Right ventricle myocardium superior (tissue), 1 donor: ENCODE data around the gene NDUFAF3. TPM values are rescaled to one million over a fixed set of nuclear protein-coding genes. Genes with fewer than 3 reads are reported as not detected.
A peak's percentile ranks its signal among the peaks of the same experiment; 100 is the strongest.
"Not testable (repeated sequence)": the region's sequence is repeated elsewhere in the genome, so short reads cannot be mapped to it uniquely, and the experiment has no call there.

Source experiments
- ATAC-seq: fragments of 200-7000 bp; cut with Tn5 transposase; one replicate; pipeline ENCODE4 v1.9.1; 2020; ENCODE audit warnings: mild to moderate bottlenecking; ENCODE audit not compliant: poor library complexity
- DNase-seq: peaks from one replicate; pipeline ENCODE4 v3.0.0-alpha.2; 2020
- intact Hi-C: fragments of 100-400 bp; cut with DNase I; formaldehyde crosslinking; loops from one replicate; pipeline ENCODE4 v1.11.2; 2022
- total RNA-seq: library from RNA; stranded (reverse); fragmentation: NEBNext Ultra II Directional; extraction: Animal tissue kit (Norgen Biotek cat#: 25700); gene quantifications from one replicate; pipeline ENCODE4 v1.2.1, GENCODE V29; 2021
- donor health status: DM: no; HTN: yes; CAD: no; lungs with severe emphysema.

The NDUFAF3 gene
- total RNA-seq, 1 donor from 2014 or later, result 165 TPM

GRCh38 chr3:48997102-48997635 is 24.8 kb upstream of the NDUFAF3 start:
- intact Hi-C loops, result loop anchor here (10.0 kb wide), 1 partner anchor 448 kb away; no protein-coding TSS in a partner anchor
- no peak for ATAC-seq
- no peak for DNase-seq

- ATAC-seq (no peak), DNase-seq (no peak)
- intact Hi-C loops, result loop anchor here (10.0 kb wide), 1 partner anchor 447 kb away; no protein-coding TSS in a partner anchor
Observed at GRCh38 chr3:48997714-48998637, 23.9 kb upstream of the NDUFAF3 start.

DNA sequence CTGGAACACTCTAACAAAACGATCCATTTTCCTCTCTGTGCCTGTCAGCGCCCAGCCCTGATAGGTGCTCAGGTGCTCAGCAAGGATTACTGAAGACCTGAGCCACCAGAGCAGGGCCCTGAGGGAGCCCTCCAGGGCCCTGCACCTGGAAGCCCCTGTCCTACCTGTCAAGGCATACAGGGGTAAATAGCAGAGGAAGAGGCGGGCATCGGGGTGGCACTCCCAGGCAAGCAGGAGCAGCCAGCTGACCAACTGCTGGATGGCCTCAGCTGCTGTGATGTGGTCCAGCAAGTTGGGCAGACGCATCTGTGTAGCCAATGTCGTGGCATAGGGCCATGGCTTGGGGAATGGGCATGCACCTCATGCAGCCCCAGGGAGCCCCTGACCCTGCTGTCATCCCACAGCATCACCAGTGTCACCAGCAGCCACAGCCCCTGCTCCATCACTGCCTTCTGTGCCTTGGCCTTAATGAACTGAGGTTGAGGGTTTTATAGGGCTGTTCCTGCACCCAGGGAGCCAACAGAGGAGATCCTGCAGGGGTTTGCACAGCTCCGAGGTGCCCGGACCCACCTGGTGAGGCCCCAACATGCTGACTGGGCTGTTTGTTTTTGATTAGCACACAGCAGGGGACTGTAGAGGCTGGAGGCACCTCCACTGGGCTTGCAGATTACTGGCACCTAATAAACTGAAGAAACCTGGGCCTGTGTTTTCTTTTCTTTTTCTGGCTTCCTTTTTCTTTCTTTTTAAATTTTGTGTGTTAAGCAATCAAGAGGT is 22.6 kb upstream of the NDUFAF3 start:
- intact Hi-C loops, result loop anchor here (10.0 kb wide), 1 partner anchor 446 kb away; no protein-coding TSS in a partner anchor
- DNase-seq (no peak), ATAC-seq (no peak)

DNA sequence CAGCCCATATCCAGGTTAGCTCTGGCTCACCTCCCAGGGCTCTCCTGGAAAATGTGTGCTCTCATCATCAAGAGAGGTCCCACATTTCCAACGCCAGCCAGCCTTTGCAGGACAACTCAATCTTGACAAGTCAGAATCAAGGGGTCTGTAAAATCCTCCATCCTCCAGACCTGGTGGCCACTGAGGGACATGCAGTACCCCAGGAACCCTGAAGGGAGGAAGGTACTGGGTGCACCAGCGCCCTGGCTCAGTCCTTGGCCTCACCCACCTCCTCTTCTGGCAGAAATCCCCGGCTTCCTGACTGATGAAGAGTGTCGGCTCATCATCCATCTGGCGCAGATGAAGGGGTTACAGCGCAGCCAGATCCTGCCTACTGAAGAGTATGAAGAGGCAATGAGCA is 20.8 kb upstream of the NDUFAF3 start:
- ATAC-seq, result no peak
- no peak for DNase-seq
- intact Hi-C loops, result no loop called here

DNA sequence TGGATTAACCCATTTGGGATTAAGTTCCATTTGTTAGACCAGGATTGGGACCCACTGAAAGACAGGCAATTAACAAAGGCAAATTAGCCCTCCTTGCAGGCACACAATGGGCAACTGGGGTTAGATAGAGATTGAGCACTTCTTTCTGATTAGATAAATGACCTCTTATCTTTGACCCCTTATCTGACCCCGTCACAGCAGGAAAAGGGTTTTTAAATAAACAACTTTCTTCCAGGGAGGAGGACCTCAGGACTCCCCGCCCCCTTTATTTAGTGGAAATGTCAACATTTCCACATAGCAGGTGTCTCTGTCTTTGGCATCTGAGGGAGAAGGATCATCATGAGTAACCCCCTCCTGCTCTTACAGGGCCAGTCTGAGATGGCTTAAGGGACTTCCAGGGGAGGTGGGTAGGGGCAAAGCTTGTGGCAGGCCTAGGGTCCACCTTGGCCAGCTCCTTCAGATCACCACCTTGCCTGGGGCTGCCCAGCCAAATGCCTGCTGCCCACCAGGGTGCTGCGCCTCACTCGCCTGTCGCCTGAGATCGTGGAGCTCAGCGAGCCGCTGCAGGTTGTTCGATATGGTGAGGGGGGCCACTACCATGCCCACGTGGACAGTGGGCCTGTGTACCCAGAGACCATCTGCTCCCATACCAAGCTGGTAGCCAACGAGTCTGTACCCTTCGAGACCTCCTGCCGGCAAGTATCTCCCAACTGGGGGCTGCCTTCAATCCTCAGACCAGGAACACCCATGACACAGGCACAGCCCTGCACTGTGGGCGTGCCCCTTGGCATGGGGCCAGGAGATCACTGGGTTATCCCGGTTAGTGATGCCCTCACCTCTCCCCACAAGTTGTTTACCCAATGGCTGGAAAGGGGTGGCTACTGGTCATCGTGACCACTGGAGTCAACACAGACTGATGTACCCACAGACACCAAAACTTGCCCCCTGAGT is 17.3 kb upstream of the NDUFAF3 start:
- DNase-seq (peak; percentile 47), ATAC-seq (no peak)
- intact Hi-C loops, result no loop called here

DNA sequence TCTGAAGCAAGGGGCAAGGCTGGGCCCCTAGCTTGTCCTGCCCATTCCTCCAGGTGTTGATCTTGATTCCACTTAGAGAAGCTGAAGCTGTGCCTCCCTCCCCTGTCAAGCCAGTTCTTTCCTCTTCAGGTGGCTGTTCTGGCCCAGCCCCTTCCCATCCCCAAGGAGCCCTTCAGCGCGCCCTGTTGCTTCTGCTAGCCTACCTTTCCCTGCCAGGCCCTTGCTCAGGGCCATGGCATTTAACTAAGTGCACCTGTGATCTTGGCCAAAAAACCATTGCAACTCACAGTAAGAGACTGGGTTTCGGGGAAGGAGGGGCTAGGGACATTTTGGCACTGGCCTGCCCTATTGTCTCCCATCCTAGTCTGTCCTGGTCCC is 16.6 kb upstream of the NDUFAF3 start:
- ATAC-seq (no peak), DNase-seq (peak; percentile 32)
- intact Hi-C loops, result no loop called here

GRCh38 chr3:49005998-49006397 is 15.9 kb upstream of the NDUFAF3 start:
- DNase-seq (peak; percentile 32), ATAC-seq (no peak)
- intact Hi-C loops, result no loop called here

- intact Hi-C loops, result no loop called here
- no peak for DNase-seq
- peak; percentile 3 for ATAC-seq
Observed at GRCh38 chr3:49006408-49007067, 15.4 kb upstream of the NDUFAF3 start.

- intact Hi-C loops, result no loop called here
- ATAC-seq (peak; percentile 92), DNase-seq (peak; percentile 99)
Observed at GRCh38 chr3:49007068-49007770, 14.7 kb upstream of the NDUFAF3 start, which contains the start of gene WDR6. TSS of gene WDR6 (plus strand) at chr3:49007391. CDS start at chr3:49007432, 41 bp downstream.

- intact Hi-C loops, result no loop called here
- peak; percentile 82 for ATAC-seq
- DNase-seq, result peak; percentile 92
Observed at GRCh38 chr3:49007771-49008528, 14.0 kb upstream of the NDUFAF3 start.

DNA sequence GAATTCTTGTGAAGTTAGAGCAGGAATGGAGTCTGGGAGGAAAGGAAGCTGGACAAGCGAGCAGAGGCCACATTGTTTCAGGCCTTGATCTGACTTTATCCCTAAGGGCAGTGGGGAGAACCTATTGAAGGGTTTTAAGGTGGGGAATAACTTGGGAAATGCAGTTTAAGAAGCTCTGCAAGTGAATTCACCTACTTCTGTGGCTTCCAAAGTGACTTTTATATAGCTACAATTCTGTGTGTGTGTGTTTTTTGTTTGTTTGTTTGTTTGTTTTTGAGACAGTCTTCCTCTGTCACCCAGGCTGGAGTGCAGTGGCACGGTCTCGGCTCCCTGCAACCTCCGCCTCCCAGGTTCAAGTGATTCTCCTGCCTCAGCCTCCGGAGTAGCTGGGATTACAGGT is 13.3 kb upstream of the NDUFAF3 start:
- ATAC-seq, intact Hi-C loops, DNase-seq: not testable (repeated sequence)

DNA sequence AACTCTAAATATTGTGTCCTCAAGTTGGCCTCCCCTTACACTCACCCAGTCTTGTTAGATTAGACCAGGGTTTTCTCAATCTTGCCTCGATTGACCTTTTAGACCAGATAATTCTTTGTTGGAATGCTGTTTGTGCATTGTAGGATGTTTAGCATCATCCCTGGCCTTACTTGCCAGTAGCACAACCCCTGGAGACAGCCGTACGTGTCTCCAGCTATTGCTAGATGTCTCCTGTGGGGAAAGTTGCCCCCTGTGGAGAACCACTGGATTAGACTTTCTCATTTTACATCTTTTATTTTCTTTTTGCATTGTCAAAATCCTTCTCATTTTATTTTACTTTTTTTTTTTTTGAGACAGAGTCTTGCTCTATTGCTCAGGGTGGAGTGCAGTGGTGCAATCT is 12.5 kb upstream of the NDUFAF3 start:
- intact Hi-C loops, result no loop called here
- ATAC-seq, result no peak
- DNase-seq, result no peak

- intact Hi-C loops, result no loop called here
- DNase-seq (no peak), ATAC-seq (no peak)
Observed at GRCh38 chr3:49012441-49013017, 9.4 kb upstream of the NDUFAF3 start.

GRCh38 chr3:49013113-49013737 is 8.7 kb upstream of the NDUFAF3 start:
- DNase-seq (no peak), ATAC-seq (no peak)
- intact Hi-C loops, result no loop called here

GRCh38 chr3:49013738-49014660 is 7.9 kb upstream of the NDUFAF3 start:
- ATAC-seq (no peak), DNase-seq (no peak)
- intact Hi-C loops, result no loop called here
